ENCODE data around the gene ULBP2. TPM values are rescaled to one million over a fixed set of nuclear protein-coding genes. Genes with fewer than 3 reads are reported as not detected.

Gene ULBP2
- polyA plus RNA-seq, 1 donor (not counting 4 experiments of a cell fraction or from before 2014, with no cell fraction given), result 11.8 TPM

GRCh38 chr6:149897015-149897697, 44.7 kb upstream of the ULBP2 start:
- Histone ChIP-seq H3K4me1 (ENCODE audit: control insufficient read depth, extremely low read depth, insufficient read depth, low read length) (peaks cover 55% of the 10 kb centered on the region), H3K27ac (ENCODE audit: control insufficient read depth, insufficient read depth, low read length) (peak overlapping the region; percentile 64), H3K4me3 (ENCODE audit: control insufficient read depth in 2 of 3, extremely low read depth in 1 of 3, insufficient read depth in 2 of 3, low read depth in 1 of 3, low read length in 3 of 3) (peak overlapping the region; percentile 3 to 52 (median 12)), H2AFZ (ENCODE audit: control insufficient read depth, low read length) (peak overlapping the region; percentile 59), H3K9me1 (ENCODE audit: control insufficient read depth, extremely low read depth, insufficient read depth, low read length) (no peaks in the 10 kb centered on the region), H3K4me2 (ENCODE audit: control insufficient read depth, extremely low read depth, insufficient read depth, low read depth, low read length) (peak overlapping the region; percentile 57), H3K9ac (ENCODE audit: control insufficient read depth, extremely low read depth, insufficient read depth, low read length) (peak overlapping the region; percentile 46), H4K20me1 (ENCODE audit: control insufficient read depth, extremely low read depth, insufficient read depth, low read length) (no peaks in the 10 kb centered on the region), H3K79me2 (ENCODE audit: control insufficient read depth, insufficient read depth, low read length) (no peaks in the 10 kb centered on the region), H3K36me3 (ENCODE audit: control insufficient read depth in 2 of 2, extremely low read depth in 1 of 2, insufficient read depth in 2 of 2, low read length in 2 of 2) (no peaks in the 10 kb centered on the region), H3K27me3 (ENCODE audit: control insufficient read depth, extremely low read depth, insufficient read depth, low read length) (no peaks in the 10 kb centered on the region), H3K9me3 (ENCODE audit: control insufficient read depth, low read depth, low read length) (no peaks in the 10 kb centered on the region)
- peak; percentile 79 for FAIRE-seq
- dilution Hi-C loops (cut with MboI; ENCODE audit: extremely low pct_ligation_motif_present, low sequenced_read_pairs), result no loop called here
- TF ChIP-seq EZH2 (IDR thresholded peaks at IDR 0.05; ENCODE audit: low read length) (no peak), CTCF (optimal IDR thresholded peaks at IDR 0.05 in 1 of 3, IDR thresholded peaks at IDR 0.05 in 1 of 3, conservative IDR thresholded peaks at IDR 0.05 in 1 of 3; ENCODE audit: extremely low read depth in 1 of 3, insufficient read depth in 2 of 3, low read length in 3 of 3) (no peak)
- DNase-seq (ENCODE audit: low read depth, low spot score), result no peak

- H3K27ac ChIP-seq (ENCODE audit: control insufficient read depth, insufficient read depth, low read length), result peak within 1 kb of the TSS; percentile 64
- no peaks in the 10 kb centered on the region for H3K79me2 ChIP-seq (ENCODE audit: control insufficient read depth, insufficient read depth, low read length)
- H3K9me3 ChIP-seq (ENCODE audit: control insufficient read depth, low read depth, low read length), result no peaks in the 10 kb centered on the region
- DNase-seq (ENCODE audit: low read depth, low spot score) (no peak), FAIRE-seq (no peak)
- no peaks in the 10 kb centered on the region for H3K36me3 ChIP-seq (ENCODE audit: control insufficient read depth in 2 of 2, extremely low read depth in 1 of 2, insufficient read depth in 2 of 2, low read length in 2 of 2)
- no peaks in the 10 kb centered on the region for H3K9me1 ChIP-seq (ENCODE audit: control insufficient read depth, extremely low read depth, insufficient read depth, low read length)
- no peaks in the 10 kb centered on the region for H4K20me1 ChIP-seq (ENCODE audit: control insufficient read depth, extremely low read depth, insufficient read depth, low read length)
- peaks cover 55% of the 10 kb centered on the region for H3K4me1 ChIP-seq (ENCODE audit: control insufficient read depth, extremely low read depth, insufficient read depth, low read length)
- H3K9ac ChIP-seq (ENCODE audit: control insufficient read depth, extremely low read depth, insufficient read depth, low read length), result peak within 1 kb of the TSS; percentile 46
- dilution Hi-C loops (cut with MboI; ENCODE audit: extremely low pct_ligation_motif_present, low sequenced_read_pairs), result no loop called here
- H2AFZ ChIP-seq (ENCODE audit: control insufficient read depth, low read length), result peak within 1 kb of the TSS; percentile 59
- H3K4me3 ChIP-seq (ENCODE audit: control insufficient read depth in 2 of 3, extremely low read depth in 1 of 3, insufficient read depth in 2 of 3, low read depth in 1 of 3, low read length in 3 of 3), result peak within 1 kb of the TSS; percentile 3 to 52 (median 12)
- TF ChIP-seq EZH2 (IDR thresholded peaks at IDR 0.05; ENCODE audit: low read length) (no peak), CTCF (optimal IDR thresholded peaks at IDR 0.05 in 1 of 3, IDR thresholded peaks at IDR 0.05 in 1 of 3, conservative IDR thresholded peaks at IDR 0.05 in 1 of 3; ENCODE audit: extremely low read depth in 1 of 3, insufficient read depth in 2 of 3, low read length in 3 of 3) (peak; percentile 16 to 48 (median 17))
- H3K4me2 ChIP-seq (ENCODE audit: control insufficient read depth, extremely low read depth, insufficient read depth, low read depth, low read length), result peak within 1 kb of the TSS; percentile 57
- no peaks in the 10 kb centered on the region for H3K27me3 ChIP-seq (ENCODE audit: control insufficient read depth, extremely low read depth, insufficient read depth, low read length)
These were observed 43.7 kb upstream of the ULBP2 start, which contains the start of gene RAET1E for GRCh38 chr6:149897855-149898744. Gene RAET1E (minus strand): TSS chr6:149898113. CDS start chr6:149890901, 7,212 bp downstream.

All from keratinocyte (primary cell).